Adipose tissue (tissue), 3 donors: ENCODE measurements around the gene CEP128. TPM values are rescaled to one million over a fixed set of nuclear protein-coding genes. Genes with fewer than 3 reads are reported as not detected.

Source experiments
- H3K27ac ChIP-seq: one replicate; pipeline ENCODE4 v1.5.1; 2013; ENCODE audit warnings: low read depth, low read length
- WGBS, 3 donors: extraction: QIAGEN DNeasy Blood & Tissue Kit; methylation state at CpG; one replicate each; pipeline ENCODE4 v1.1.7; 2013; 5-methylcytosine and 5-hydroxymethylcytosine counted together
- polyA plus RNA-seq, 3 donors: library from polyadenylated mRNA; stranded (reverse); fragments of 200-250 nt; gene quantifications; one replicate each; pipeline ENCODE4 v1.2.3, GENCODE V29; 2013
- donor health status: healthy with polysubstance abuse.
- donor health status: Bipolar disorder and iron deficiency.
- donor health status: healthy.

The CEP128 gene
- polyA plus RNA-seq, 3 donors: 0.64 to 1.9 (median 1.9) TPM

DNA sequence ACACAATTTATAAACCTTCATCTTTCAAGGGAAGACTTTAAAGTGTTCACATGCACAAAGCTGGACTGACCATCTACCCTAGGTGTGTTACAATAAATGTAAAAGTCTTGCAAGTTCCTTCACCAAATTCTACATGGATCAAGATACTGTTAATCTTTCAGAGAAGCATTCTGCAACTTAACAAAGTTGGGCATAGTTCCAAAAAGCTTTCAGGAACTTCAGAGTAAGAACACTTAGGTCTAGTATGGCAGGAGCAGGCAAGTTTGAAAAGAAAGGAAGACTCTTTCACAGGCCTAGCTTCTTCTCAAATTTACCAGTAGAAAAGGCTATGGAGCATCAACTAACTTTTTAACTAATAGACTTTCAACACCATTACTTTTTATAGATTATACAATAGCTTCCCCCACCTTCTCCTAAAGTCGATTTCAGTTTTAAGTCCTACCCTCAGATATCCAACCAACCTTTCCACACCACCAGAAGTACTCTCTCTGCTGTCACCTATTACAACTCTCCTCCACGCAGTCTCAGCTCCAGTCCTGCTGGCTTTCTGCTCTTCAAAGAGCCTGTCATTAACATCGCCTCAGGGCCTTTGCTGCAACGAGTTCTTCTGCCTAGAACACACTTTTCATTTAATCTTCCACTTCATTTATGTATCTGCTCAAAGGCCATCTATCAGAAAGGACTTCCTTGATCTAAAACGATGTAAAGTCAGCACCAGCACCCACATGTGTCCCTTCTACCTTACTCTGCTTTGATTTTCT is 333.9 kb downstream of the CEP128 start:
- whole genome bisulfite sequencing, 3 donors: 87 to 92% (median 89%) methylated on average over 5 of the region's 5 CpGs

DNA sequence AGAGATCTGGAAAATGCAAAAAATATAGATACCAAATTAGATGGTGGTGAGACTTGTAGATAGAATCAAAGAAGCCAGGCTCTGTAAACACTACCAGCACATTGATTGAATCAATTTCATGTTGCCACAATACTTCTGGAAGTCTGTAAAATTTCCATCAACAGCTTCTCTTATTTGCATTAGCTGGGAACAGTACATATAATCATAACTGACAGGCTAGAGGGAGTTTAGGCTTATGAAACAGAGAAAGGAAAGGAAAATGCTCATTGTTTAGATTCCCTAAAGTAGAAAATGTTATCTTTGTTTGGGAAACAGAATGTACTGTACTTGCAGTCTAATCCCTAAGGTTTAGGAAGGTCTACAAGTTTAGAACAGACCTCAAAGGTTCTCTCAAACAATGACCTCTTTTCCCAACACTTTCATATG is 335.2 kb downstream of the CEP128 start:
- no peak overlapping the region for H3K27ac ChIP-seq

More for the DNA sequence above, 333.9 kb downstream of the CEP128 start:
- no peak overlapping the region for H3K27ac ChIP-seq

DNA sequence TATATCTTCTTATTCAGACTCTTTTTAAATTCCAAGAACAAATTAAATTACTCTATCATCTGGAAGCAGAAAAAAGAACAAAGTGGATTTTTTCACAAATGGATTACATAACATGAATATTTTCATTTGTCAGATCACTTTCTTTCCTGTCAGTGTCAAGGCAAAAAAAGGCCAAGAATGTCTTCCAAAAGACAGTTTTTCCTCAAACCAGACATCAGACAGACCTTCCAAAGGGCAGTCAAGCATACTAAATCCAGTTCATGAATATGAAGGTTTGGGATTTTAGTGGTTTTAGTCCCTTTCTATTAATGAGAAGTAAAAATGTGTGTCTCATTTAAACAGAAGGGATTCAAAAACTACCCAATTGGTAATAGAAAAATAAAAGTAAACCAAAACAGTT is 336.0 kb downstream of the CEP128 start:
- no peak overlapping the region for H3K27ac ChIP-seq

DNA sequence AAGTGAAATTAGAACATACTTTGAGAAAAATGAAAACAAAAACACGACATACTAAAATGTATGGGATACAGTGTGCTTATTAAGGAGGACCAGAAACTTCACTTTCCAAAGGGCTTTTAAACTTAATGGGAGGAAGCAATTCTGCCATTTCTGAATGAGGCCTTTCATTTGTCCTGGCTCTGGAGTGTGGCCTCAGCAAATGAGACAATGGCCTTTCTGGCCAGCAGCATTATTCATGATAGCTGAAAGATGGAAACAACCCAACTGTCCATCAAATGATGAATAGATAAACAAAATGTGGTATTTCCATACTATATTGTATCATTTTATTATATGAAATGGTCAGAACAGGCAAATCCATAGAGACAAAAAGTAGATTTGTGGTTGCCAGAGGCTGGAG is 338.6 kb downstream of the CEP128 start:
- 60 to 79% (median 71%) methylated on average over 1 of the region's 1 CpG for WGBS, 3 donors
- no peak overlapping the region for H3K27ac ChIP-seq

DNA sequence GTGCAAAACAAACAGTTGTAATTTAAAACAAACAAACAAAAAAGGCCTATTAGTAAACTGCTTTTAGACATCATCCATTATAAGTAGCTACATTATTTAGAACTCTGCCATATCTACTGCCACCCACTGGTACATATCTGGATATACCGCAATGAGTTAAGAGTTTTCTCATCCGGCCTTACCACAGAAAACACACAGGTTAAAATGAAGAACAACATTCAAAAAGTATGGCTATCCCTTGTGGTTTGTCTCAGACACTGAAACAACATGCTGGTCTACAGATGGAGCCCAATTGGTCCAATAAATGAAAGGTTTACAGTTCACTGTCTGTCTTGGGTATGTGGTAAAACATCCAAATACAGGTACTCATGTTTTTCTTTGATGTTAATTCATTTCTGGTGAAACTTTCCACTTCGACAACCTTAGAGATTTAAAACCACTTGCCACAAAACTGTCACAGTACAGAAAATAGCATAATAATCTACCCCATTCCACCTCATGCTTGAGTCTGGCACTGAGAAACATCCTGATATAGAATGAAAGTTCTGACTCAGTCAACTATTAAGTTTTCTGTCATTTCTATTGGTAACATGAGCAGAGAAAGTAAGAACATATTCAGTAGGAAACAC is 354.3 kb downstream of the CEP128 start:
- no peak overlapping the region for H3K27ac ChIP-seq
- 64 to 72% (median 68%) methylated on average over 3 of the region's 3 CpGs for WGBS, 3 donors

DNA sequence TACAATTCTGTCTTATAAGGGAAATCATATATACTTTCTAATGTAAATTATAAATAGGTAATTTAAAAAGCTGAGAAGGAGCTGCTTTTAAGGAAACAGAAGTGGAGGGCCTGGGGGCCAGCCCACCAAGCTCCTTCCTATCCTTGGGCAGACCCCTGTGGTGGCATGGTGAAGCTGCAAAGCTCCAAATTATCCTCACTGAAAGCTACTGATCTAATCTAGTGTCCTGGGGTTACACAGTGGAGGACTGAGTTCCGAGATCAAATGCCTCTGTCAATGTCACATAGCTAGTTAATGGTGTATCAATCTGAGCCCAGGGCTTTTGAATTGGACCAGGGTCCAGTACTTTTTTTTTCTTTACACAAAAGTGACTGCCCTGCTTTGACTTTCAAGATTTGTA is 355.4 kb downstream of the CEP128 start:
- 84 to 96% (median 92%) methylated on average over 1 of the region's 1 CpG for WGBS, 3 donors
- H3K27ac ChIP-seq: no peak overlapping the region

DNA sequence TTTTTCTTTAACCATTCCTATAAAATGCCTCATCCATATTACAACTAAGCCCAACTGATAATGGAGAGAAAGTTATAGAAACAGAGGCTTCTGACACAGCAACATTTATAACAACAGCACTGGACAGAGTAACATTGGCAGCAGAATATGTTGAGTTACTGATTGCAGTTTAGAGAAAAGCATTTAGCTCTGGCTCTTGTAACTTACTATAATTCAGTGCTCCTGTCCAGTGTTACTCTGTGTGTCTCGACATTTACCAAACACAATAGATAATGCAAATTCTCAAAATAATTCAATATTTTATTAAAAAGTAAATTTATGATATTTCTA is 356.1 kb downstream of the CEP128 start:
- H3K27ac ChIP-seq: no peak overlapping the region
- WGBS, 3 donors: 84 to 95% (median 87%) methylated on average over 1 of the region's 1 CpG

DNA sequence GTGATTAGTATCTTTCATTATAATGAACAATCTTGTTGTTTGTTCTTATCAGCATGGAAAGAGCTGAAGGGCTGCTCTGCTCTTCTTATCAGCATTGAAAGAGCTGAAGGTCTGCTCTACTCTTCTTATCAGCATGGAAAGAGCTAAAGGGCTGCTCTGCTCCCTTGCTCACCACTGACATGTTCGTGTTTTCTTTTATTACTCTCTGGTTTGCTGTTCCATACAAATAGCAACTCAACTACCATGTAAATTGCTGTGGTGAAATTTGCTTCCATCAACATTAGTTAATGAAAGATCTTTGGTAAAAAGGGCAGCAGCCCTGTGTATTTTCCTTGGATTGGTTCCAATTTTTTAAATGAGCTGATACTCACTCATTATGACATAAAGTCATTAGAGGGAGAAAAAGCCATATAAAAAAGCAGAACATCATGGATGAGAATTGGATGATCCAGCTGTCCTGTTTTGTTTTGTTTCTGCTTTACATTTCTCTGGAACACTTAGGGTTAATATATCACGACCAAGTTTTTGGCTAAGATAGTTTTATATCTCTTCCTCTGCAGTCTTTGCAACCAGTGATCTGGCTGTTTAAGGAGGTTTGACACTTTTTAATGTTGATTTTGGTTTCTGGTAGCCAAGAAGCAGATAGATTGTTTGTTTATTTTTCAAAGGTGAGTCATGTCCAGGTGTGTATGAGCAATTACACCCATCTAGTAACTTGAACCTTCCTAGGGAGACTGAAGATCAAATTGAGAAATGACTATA is 356.6 kb downstream of the CEP128 start:
- no peak overlapping the region for H3K27ac ChIP-seq
- 30 to 63% (median 55%) methylated on average over 2 of the region's 2 CpGs for WGBS, 3 donors

DNA sequence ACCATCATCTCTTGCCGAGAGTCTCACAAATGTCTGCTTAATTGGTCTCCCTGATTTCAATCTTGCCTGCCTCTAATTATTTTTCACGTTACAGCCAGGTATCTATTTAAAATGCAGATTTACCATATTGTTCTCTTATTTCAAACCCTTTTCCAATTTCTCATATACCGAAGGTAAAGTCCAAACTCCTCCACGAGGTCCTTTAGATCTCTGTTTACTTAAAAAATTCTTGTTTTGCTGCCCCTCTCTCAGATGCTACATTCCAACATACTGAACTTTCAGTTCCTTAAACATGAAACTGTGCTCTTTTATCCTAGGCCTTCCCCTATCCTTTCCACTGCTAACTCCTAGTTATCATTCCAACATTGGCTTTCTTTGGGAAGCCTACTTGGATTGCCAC is 363.9 kb downstream of the CEP128 start:
- H3K27ac ChIP-seq: no peak overlapping the region
- WGBS, 3 donors: 71 to 87% (median 86%) methylated on average over 4 of the region's 4 CpGs

DNA sequence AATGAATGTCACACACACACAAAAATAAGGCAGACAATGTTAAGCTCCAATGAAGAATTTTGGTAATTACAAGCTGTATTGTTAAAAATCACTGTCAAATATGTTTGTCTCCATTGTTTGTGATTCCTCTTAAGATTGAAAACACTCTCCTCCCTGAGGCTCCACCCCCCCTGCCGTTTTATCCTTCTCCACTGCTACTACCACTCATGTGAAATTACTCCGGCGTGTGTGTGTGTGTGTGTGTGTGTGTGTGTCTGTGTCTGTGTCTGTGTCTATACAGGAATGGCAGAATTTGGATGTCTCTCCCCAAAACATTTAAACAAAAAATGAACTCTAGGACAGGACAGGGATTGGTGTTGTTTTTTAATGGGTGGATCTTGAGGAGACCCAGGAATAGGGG is 365.1 kb downstream of the CEP128 start:
- no peak overlapping the region for H3K27ac ChIP-seq
- WGBS, 3 donors: 61 to 80% (median 71%) methylated on average over 3 of the region's 3 CpGs

DNA sequence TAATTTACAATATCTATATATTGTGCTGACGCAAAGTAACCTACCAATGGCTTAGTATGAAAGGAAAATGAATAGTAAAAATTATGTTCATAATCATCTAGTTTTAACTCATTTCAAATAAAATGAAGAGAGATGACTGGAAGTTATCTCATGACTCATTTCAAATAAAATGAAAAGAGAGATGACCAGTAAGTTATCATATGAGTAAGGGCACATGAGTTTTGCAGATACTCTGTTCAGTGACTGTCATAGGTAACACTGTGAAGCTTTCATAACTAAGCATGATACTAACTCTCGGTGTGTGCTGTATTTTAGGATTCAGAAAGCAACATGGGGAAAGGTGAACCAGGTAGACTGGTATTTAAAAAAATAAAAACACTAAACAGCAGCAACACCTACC is 365.8 kb downstream of the CEP128 start:
- 94 to 96% (median 94%) methylated on average over 2 of the region's 2 CpGs for WGBS, 3 donors
- H3K27ac ChIP-seq: no peak overlapping the region

DNA sequence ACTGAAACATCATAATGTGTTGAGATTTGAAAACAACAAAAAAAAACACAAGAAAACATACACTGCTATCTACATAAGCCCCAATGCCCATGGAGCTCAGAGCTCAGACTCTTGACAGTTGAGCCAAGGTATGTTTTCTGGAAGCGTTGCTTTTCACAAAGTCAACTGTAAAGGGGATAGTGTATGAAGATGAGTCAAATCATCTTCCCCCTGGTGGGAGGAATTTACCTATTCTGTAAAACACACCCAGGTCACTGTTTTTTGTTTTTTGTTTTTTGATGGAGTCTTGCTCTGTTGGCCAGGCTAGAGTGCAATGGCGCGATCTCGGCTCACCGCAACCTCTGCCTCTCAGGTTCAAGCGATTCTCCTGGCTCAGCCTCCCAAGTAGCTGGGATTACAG is 368.9 kb downstream of the CEP128 start:
- WGBS, 3 donors: 97 to 98% (median 97%) methylated on average over 6 of the region's 6 CpGs
- H3K27ac ChIP-seq: no peak overlapping the region

DNA sequence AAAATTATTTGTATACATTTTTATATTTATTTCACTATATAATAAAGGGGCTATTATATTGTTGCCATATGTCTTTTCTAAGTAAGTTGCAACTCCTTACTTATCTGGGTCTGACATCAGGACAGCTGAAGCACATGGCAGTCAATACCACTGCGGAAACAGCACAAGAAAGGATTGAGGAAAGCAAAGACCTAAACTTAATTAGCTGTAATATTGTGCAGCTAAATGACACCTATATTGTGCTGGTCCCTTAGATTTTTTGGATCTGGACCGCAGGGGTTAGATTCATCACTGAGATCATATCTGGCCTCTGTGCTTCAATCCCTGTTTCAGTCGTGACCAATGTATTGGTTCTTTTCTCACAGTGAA is 370.6 kb downstream of the CEP128 start:
- WGBS, 3 donors: 90 to 93% (median 93%) methylated on average over 3 of the region's 3 CpGs
- no peak overlapping the region for H3K27ac ChIP-seq

DNA sequence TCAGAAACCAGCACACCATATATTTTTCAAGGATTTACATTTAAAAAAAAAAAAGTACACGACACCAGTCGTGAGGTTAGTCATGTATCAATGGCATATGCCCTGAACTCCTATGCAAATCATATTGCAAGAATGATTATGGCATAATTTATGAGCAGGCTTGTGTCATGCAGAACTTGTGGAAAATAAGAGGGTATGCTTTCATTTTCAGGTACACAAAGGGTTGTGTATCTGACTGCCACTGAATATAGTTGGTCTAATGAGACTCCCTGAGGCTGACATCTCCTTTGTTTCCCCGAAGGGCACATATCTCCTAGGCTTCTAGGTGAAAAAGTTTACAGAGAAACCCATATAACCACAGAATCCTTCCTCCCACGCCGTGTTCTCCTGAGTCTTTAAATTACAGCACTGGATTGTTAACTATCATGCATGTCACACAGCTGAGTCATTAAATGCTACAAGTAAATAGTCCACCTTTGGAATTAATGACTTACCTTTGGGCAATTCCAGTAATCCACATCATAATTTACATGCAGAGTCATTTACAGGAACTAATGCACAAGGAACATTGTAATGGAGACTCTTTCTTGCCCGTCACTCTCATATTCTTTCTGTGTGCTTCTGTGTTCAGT is 373.5 kb downstream of the CEP128 start:
- H3K27ac ChIP-seq: no peak overlapping the region
- WGBS, 3 donors: 77 to 94% (median 82%) methylated on average over 6 of the region's 6 CpGs

DNA sequence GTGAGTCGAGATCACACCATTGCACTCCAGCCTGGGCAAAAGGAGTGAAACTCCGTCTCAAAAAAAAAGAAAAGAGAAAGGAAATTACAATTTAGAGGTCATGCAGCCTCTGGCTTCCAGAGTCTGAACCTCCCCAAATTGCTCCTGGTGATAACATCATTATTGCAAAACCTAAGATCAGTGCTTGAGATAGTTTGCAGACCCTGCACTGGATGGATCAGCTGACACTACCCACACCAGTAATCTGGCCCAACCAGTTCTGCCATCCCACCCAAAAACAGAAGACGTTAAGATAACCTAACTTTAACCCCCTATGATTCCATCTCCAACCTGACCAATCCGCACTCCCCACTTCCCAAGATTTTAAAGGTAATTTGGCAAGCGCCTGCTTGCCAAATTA is 376.5 kb downstream of the CEP128 start:
- 63 to 89% (median 85%) methylated on average over 5 of the region's 5 CpGs for WGBS, 3 donors
- H3K27ac ChIP-seq: no peak overlapping the region

DNA sequence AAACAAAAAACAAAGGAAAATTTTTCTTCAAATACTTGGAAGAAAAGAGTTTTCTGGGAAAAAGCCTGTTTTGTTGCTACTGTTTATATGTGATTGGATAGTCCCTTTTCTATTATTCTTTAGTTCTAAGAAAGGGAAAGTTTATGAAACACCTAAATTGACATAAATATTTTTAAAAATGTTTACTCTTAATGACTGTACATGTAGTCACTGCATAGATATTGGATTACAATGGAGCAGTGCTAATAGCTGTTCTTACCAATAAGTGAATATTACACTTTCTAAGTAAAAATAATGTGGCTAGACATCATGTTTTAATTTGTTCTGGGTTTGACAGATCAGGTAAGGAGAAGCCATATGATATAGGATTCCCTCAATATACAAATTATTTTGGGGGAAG is 377.5 kb downstream of the CEP128 start:
- H3K27ac ChIP-seq: no peak overlapping the region

DNA sequence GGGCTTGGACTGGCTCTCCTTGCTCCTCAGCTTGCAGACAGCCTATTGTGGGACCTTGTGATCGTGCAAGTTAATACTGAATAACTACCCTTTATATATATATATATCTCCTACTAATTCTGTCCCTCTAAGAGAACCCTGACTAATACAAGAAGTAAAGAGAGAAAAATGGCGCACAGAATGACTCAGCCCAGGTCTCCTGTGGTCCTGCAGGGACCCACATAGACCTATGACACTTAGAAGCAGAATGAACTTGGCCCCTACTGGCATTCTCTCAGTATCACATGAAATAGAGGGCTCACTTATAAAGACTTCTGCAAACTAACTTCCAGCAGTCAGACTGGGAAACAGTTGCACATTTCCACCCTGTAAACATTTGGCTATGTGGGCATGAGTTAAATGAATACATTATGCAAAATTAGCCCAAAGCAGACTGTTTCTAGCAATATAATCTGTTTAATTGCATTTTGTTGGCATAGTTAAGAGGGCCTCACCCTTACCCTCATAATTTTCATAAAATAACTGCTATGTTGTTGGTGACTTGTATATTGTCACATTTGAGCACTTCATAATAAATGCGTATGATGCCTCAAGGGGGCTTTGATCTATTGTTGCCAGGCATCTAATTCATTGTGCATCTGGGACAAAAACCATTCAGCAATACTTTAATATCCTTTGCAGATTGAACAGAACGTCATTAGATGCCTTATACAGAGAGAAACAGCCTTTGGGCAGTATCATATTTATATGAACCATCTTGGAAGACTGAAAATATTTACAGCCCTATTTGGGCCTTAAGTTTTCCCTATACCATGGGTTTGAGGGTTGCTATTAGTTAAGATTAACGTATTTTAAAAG is 380.5 kb downstream of the CEP128 start:
- no peak overlapping the region for H3K27ac ChIP-seq
- WGBS, 3 donors: 93 to 95% (median 93%) methylated on average over 5 of the region's 5 CpGs

DNA sequence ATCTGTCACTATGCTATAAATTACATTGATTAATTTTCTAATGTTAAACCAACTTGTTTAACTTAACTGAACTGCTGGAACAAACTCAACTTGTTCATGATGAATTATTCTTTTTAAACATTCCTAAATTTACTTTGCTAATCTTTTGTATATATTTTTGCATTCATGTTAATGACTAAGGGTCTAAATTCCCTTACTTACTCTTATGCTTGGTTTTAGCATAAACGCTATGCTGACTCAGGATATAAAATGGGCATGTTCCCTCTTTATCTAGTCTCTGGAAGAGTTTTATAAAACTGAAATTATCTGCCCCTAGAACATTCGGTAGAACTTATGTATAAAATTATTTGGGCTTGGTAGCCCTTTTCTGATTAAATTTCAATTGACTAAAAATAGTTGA is 387.4 kb downstream of the CEP128 start:
- no peak overlapping the region for H3K27ac ChIP-seq
- 90 to 96% (median 95%) methylated on average over 2 of the region's 2 CpGs for WGBS, 3 donors

DNA sequence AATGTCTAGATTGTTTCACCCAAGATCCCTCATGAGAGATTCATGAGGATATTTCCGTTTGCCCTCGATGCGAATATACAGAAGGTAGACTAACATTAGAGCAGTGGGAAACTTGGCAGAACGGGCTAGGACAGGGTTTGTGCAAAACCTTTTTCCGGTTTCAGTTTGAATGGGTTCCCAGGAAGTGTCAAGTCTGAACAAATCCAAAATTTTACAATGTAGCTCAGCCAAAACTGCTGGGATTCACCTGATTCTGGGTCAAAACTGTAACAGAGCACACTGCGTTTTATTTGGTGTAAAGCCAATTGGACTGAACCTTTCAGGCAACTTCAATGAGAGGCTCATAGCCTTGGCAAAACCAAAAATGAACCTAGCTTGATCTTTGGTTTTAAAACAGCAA is 392.4 kb downstream of the CEP128 start:
- WGBS, 3 donors: 60 to 86% (median 74%) methylated on average over 6 of the region's 6 CpGs
- no peak overlapping the region for H3K27ac ChIP-seq
